ENCODE data around the gene ABCA2. TPM values are rescaled to one million over a fixed set of nuclear protein-coding genes. Genes with fewer than 3 reads are reported as not detected.
A peak's percentile ranks its signal among the peaks of the same experiment; 100 is the strongest.
"Not testable (repeated sequence)": the region's sequence is repeated elsewhere in the genome, so short reads cannot be mapped to it uniquely, and the experiment has no call there.

ABCA2 gene
- polyA plus RNA-seq, 4 donors: 36.4 to 60.9 (median 55.4) TPM

DNA sequence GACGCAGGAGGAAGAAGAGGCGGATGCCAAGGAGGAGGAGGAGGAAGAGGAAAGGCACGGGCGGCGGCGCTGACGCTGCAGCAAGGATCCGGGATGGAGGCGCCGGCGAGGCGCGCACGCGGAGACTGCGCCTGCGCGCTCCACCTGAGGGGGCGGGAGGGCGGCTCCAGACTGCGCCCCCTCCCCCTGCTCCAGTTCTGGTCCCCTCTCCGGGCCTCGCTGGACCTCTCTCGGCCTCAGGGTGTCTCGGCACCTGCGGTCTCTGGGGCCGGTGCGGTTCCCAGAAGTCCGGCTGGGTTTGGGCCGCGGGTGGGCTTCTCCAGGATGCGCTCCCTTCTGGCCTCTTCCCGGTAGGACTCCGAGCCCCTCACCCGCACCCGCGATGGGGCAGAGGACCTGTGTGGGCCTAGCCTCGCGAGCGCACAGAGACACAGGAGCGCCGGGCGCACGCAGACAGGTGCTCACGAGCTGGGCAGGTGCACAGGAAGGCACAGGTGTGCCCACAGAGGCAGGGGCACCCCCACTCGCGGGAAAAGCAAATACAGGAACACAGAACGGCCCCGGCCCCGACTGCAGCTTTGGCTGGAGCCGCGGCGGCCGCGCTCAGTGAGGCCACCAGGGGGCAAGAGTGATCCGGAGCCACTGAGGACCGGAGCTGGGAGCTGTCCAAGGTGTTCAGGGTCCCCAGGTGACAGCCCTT lies 18.2 kb upstream of the ABCA2 start, which contains the start of gene NPDC1:
TSS of gene NPDC1 (minus strand) at position 90 of the 700 bp plus-strand sequence. CDS start 188 bp downstream, outside the sequence.
- DNase-seq (ENCODE audit: low read depth in 4 of 4, low spot score in 2 of 4): peak in 1 of 4 donors; percentile 73

- DNase-seq (ENCODE audit: low read depth in 4 of 4, low spot score in 2 of 4): no peak
Measured at GRCh38 chr9:137045294-137046087, 17.5 kb upstream of the ABCA2 start.

GRCh38 chr9:137044502-137045177 lies 16.6 kb upstream of the ABCA2 start:
- DNase-seq (ENCODE audit: low read depth in 4 of 4, low spot score in 2 of 4): no peak

DNA sequence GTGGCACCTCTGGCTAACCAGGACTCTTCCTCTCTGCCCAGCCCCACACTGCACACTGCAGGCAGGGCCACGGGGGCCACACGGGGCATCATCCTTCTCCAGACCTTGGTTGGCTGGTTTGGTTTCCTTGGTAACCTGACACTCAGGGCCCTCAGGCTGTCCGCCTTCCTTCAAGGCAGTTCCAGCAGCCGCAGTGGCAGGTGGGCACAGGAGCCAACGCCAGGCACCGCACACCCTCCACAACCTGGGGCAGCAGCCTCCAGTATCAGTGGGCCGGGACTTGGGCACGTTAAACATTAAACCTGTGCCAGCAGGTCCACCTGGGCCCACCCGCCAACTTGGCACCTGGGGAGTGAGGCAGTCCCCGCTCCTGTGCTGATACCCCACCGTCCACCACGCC lies 16.0 kb upstream of the ABCA2 start:
- DNase-seq (ENCODE audit: low read depth in 4 of 4, low spot score in 2 of 4): no peak

DNA sequence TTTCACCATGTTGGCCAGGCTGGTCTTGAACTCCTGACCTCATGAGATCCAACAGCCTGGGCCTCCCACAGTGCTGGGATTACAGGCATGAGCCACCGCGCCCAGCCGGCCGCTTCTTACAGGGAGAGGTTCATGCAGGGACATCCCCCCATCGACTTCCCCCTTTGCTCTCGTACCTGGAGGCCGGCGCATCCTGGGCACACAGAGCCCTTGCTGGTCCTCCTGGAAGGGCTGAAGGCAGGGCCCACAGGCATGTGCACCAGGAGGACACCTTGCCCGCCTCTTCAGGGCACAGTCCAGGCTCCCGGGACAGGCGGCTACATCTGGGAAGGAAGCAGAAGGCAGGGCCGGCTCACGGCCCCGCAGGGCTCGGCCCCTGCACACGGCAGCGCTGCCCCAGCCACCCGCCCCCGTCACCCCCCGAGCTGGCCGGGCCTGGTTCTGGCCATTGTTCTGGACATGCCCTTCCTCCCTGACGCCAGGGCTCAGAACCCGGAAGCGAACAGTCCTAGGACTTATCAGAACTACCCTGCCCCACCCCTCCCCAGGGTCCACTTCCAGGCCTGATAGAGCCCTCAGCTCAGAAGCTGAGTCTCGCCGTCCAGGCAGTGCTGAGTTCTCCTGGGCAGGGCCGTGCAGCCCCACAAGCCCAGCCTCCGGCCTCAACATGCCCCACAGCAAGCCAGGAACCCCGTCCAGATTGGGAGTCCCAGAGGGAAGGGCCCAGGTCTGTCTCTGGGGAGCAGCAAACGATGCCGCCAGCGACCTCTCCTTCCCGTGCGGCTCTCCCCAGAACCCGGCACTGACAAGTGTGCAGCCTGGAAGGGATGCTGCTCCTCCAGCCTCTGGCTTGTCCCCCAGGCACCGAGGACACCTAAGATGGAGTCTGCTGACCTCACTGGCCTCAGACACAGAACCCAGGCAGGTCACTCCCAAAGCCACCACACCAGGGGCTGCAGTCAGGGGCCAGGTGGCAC lies 15.0 kb upstream of the ABCA2 start:
- DNase-seq (ENCODE audit: low read depth in 4 of 4, low spot score in 2 of 4): no peak

GRCh38 chr9:137041124-137041523 lies 13.1 kb upstream of the ABCA2 start:
- DNase-seq (ENCODE audit: low read depth in 4 of 4, low spot score in 2 of 4): no peak

DNA sequence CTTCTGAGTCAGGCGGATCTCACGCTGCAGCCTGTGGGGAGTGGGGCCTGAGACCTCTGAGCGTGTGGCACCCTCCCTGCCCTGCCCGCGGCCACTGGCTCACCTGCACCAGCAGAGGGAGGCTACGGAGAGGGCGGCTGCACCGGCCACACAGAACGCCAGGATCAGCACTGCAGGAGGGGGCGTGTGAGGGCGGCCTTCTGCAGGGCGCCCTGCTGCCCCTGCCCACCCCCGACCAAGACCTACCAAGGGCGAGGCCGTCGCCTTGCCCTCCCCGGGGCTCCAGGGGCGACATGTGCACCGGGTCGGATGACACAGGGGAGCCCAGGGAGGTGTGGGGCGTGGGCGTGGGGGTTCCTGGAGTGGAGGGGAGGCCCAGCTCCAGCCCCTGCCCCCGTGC lies 12.5 kb upstream of the ABCA2 start:
- DNase-seq (ENCODE audit: low read depth in 4 of 4, low spot score in 2 of 4): no peak

GRCh38 chr9:137039611-137040366 lies 11.8 kb upstream of the ABCA2 start:
- DNase-seq (ENCODE audit: low read depth in 4 of 4, low spot score in 2 of 4): no peak

DNA sequence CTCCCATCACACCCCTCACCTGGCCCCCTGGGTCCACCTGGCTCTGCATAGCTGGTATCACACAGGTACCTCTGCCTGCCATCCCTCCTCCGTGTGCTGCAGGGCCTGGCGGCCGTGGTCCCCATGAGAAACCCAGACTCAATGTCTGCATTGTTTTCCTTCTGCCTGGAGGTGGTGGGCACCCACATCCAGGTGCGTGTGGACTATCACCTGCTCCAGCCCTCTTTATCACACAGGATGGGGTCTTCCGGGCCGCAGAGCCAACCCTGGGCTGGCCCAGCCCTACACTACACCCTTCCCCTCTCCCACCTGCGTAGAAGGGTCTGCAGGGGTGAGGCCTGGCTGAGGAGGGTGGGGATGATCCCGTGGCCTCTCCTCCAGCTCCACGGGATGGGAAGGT lies 10.9 kb upstream of the ABCA2 start:
- no peak for DNase-seq (ENCODE audit: low read depth in 4 of 4, low spot score in 2 of 4)

- DNase-seq (ENCODE audit: low read depth in 4 of 4, low spot score in 2 of 4): no peak
Measured at GRCh38 chr9:137037483-137037882, 9.4 kb upstream of the ABCA2 start.

GRCh38 chr9:137037035-137037434 lies 9.0 kb upstream of the ABCA2 start:
- DNase-seq (ENCODE audit: low read depth in 4 of 4, low spot score in 2 of 4): no peak

DNA sequence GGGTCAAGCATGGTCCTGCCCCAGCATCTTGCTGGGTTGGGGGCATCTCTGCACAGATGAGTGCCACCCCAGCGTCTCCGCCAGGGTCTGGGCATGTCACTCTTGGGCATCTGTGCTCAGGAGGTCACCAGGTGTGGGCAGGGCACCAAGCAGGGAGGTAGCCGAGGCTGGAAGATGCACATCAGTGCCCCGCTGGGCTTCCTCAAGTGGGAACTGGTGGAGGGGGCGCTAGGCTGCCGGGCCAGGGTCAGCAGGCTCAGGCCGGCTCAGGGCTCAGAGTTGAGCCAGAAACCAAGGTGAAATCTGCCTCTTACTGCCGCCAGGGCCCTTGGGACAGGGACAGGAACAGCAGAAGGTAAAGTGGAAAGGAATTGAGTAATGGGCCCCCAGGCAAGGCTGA lies 7.9 kb upstream of the ABCA2 start:
- DNase-seq (ENCODE audit: low read depth in 4 of 4, low spot score in 2 of 4): no peak

GRCh38 chr9:137035507-137035834 lies 7.4 kb upstream of the ABCA2 start:
- DNase-seq (ENCODE audit: low read depth in 4 of 4, low spot score in 2 of 4): no peak

DNA sequence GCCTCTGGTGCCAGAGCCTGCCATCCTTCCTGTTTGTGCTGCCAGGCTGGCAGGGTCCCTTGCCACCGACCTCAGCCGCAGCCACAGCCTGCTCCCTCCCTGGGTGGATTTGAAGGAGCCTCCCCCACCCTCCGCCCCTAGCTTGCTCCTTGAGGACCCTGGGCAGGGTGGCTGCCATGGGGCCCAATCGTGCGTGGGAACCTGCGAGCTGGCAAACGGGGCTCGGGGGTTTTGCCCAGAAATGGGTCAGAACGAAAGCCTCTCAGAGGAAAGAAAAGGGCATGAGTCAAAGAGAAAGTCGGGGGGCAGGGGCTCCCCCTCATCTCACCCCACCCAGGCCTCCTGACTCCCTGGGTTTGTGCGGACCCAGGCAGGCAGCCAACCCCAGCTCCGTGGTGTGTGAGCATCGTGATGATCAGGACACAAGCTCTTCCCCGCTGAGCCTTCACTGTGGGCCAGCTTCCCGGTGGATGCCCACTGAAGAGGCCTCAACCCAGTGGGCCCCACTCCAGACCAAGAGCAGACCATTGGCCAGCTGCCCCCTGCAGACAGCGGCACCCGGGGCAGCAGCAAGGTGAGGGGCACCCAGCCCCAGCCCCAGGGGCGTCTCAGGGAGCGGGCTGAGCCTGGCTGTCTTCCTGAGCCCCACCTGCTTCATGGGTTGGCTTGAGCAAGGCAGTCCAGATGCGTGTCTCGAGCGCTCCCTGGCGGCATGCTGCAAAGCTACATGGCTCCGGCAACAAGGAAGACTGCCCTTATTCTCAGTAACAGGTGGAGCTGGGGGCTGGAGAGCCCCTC lies 6.9 kb upstream of the ABCA2 start:
- DNase-seq (ENCODE audit: low read depth in 4 of 4, low spot score in 2 of 4): peak in 2 of 4 donors; percentile 66 to 76

- DNase-seq (ENCODE audit: low read depth in 4 of 4, low spot score in 2 of 4): no peak
Measured at GRCh38 chr9:137034039-137034708, 6.1 kb upstream of the ABCA2 start.

DNA sequence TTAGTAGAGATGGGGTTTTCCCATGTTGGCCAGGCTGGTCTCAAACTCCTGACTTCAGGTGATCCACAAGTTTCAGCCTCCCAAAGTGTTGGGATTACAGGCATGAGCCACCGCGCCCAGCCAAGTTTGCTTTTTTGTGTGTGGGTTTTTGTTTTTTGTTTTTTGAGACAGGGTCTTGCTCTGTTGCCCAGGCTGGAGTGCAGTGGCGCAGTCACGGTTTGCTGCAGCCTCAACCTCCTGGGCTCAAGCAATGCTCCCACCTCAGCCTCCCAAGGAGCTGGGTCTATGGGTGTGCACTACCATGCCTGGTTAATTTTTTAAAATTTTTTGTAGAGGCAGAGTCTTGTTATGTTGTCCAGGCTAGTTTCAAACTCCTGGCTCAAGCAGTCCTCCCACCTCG lies 5.4 kb upstream of the ABCA2 start:
- not testable (repeated sequence) for DNase-seq (ENCODE audit: low read depth in 4 of 4, low spot score in 2 of 4)

DNA sequence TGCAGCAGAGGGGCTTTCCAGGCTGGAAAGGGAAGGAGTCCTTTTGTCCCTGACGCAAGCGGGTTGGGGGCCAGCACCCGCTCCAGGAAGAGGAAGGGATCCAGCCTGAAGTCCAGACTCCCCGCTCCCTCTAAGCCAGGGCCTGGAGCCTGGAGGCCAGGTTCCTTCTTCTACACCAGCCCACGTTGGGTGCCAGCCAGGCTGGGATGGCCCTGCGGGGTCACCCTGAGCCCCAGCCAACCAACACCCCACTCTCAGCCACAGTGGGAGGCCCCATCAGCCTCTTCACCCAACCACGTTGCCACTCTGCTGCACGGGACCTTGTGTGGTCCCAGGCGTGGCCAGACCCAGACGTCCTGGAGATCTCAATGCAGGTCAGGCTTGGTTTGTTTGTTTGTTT lies 4.8 kb upstream of the ABCA2 start:
- no peak for DNase-seq (ENCODE audit: low read depth in 4 of 4, low spot score in 2 of 4)

DNA sequence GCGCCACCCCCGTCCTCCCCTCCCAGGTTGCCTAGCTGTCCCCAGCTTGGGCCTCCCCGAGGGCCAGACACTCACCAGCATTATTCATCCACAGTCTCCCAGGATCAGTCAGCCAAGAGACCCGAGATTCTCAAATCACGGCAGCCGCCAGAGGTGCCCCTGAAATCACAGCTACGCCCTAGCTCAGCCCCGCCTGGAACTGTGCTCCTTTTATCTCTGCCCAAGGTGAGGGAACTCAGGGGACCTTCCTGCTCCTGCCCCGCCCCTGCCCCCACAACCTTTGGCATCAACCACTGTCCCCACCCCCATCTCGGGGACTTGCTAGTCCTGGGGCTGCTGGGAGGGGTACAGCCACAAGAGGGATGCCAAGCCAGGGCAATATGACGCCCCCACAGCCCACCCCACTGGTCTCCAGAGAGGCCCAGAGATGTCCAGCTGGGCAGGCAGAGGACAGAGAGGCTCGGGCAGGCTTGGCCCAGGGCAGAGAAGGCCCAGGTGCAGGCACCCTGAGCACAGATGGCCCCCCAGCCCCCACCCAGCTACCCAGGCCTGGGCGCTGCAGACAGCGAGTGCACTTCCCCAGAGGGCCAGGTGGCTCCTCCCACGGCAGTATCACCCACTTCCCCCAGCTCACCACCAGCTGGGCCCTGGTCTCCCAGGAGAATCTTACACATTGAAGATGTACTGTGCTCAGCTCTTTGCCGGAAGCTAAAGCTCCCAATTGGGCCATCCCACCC lies 4.0 kb upstream of the ABCA2 start, which contains the start of gene FUT7:
TSS of gene FUT7 (minus strand) at position 185 of the 737 bp plus-strand sequence. CDS start at position 88, 97 bp downstream.
- DNase-seq (ENCODE audit: low read depth in 4 of 4, low spot score in 2 of 4): no peak
